ENCODE results near the gene MGAT4C. TPM values are rescaled to one million over a fixed set of nuclear protein-coding genes. Genes with fewer than 3 reads are reported as not detected.

MGAT4C gene
- total RNA-seq, 4 donors from 2014 or later = 0.14 to 0.75 (median 0.16) TPM; not detected in 1

GRCh38 chr12:86018361-86018760 is 237.8 kb downstream of the MGAT4C start:
- Histone ChIP-seq H3K27ac (no peak overlapping the region), H3K9me3 (no peaks in the 10 kb centered on the region), H3K36me3 (no peaks in the 10 kb centered on the region), H3K27me3 (no peaks in the 10 kb centered on the region), H3K4me3 (no peak overlapping the region), H3K4me1 (no peaks in the 10 kb centered on the region)
- in situ Hi-C loops (cut with MboI; ENCODE audit: low pct_ligation_motif_present in 1 of 4, low pct_unique_long_range_greater_than_20kb in 1 of 4, low sequenced_read_pairs in 3 of 4) = no loop called here
- no peak for DNase-seq
- 44 to 84% methylated on average over 2 to 3 of the region's 3 CpGs for WGBS, 2 donors (ENCODE audit: low coverage in 1 of 2)
- intact Hi-C loops (cut with DNase I; ENCODE audit: low total_unique reads) = no loop called here
- TF ChIP-seq POLR2AphosphoS5 (IDR thresholded peaks at IDR 0.05) (no peak), POLR2A (IDR thresholded peaks at IDR 0.05) (no peak), CTCF (IDR thresholded peaks at IDR 0.05) (no peak), EP300 (IDR thresholded peaks at IDR 0.05; ENCODE audit: low read depth) (no peak)

- Histone ChIP-seq H3K4me1 (no peaks in the 10 kb centered on the region), H3K9me3 (no peaks in the 10 kb centered on the region), H3K27ac (no peak overlapping the region), H3K36me3 (no peaks in the 10 kb centered on the region), H3K4me3 (no peak overlapping the region), H3K27me3 (no peaks in the 10 kb centered on the region)
- no peak for DNase-seq
- WGBS, 2 donors (ENCODE audit: low coverage in 1 of 2) = 73 to 78% methylated on average over 4 to 5 of the region's 5 CpGs
- intact Hi-C loops (cut with DNase I; ENCODE audit: low total_unique reads) = no loop called here
- TF ChIP-seq POLR2A (IDR thresholded peaks at IDR 0.05) (no peak), POLR2AphosphoS5 (IDR thresholded peaks at IDR 0.05) (no peak), EP300 (IDR thresholded peaks at IDR 0.05; ENCODE audit: low read depth) (no peak), CTCF (IDR thresholded peaks at IDR 0.05) (no peak)
- in situ Hi-C loops (cut with MboI; ENCODE audit: low pct_ligation_motif_present in 1 of 4, low pct_unique_long_range_greater_than_20kb in 1 of 4, low sequenced_read_pairs in 3 of 4) = no loop called here
These were observed 241.2 kb downstream of the MGAT4C start for GRCh38 chr12:86015026-86015425.

GRCh38 chr12:86006727-86007126 is 249.5 kb downstream of the MGAT4C start:
- Histone ChIP-seq H3K27me3 (no peaks in the 10 kb centered on the region), H3K9me3 (no peaks in the 10 kb centered on the region), H3K4me3 (no peak overlapping the region), H3K27ac (no peak overlapping the region), H3K36me3 (no peaks in the 10 kb centered on the region), H3K4me1 (no peaks in the 10 kb centered on the region)
- TF ChIP-seq CTCF (IDR thresholded peaks at IDR 0.05) (no peak), POLR2A (IDR thresholded peaks at IDR 0.05) (no peak), POLR2AphosphoS5 (IDR thresholded peaks at IDR 0.05) (no peak), EP300 (IDR thresholded peaks at IDR 0.05; ENCODE audit: low read depth) (no peak)
- intact Hi-C loops (cut with DNase I; ENCODE audit: low total_unique reads) (no loop called here), in situ Hi-C loops (cut with MboI; ENCODE audit: low pct_ligation_motif_present in 1 of 4, low pct_unique_long_range_greater_than_20kb in 1 of 4, low sequenced_read_pairs in 3 of 4) (no loop called here)
- DNase-seq = no peak

GRCh38 chr12:85998074-85998473 is 258.1 kb downstream of the MGAT4C start:
- in situ Hi-C loops (cut with MboI; ENCODE audit: low pct_ligation_motif_present in 1 of 4, low pct_unique_long_range_greater_than_20kb in 1 of 4, low sequenced_read_pairs in 3 of 4) (no loop called here), intact Hi-C loops (cut with DNase I; ENCODE audit: low total_unique reads) (no loop called here)
- H3K9me3 ChIP-seq = no peaks in the 10 kb centered on the region
- H3K4me3 ChIP-seq = no peak overlapping the region
- WGBS, 2 donors (ENCODE audit: low coverage in 1 of 2) = 77% methylated on average over 2 of the region's 2 CpGs; no CpG with 5 or more reads in 1 of the 2 donors
- no peaks in the 10 kb centered on the region for H3K4me1 ChIP-seq
- DNase-seq = no peak
- TF ChIP-seq POLR2AphosphoS5 (IDR thresholded peaks at IDR 0.05) (no peak), POLR2A (IDR thresholded peaks at IDR 0.05) (no peak), EP300 (IDR thresholded peaks at IDR 0.05; ENCODE audit: low read depth) (no peak), CTCF (IDR thresholded peaks at IDR 0.05) (no peak)
- H3K27me3 ChIP-seq = no peaks in the 10 kb centered on the region
- H3K36me3 ChIP-seq = no peaks in the 10 kb centered on the region
- no peak overlapping the region for H3K27ac ChIP-seq
